ENCODE results near the gene CDC45.

Gene CDC45

DNA sequence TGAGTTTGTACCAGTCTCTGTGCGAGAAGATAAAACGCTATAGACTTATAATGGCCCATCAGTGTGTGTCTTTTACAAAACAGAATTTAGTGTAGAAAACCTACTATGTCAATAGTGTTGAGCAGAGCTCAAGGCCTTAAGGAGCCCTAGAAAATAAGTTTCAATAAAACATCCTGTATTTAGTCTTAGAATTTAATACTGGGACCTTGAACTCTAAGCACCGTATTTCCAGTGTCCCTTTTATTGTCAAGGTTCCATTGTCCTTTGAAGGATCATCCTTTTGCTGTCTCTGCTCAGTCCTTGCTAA is 16.6 kb downstream of the CDC45 start:
- no peak for DNase-seq

DNA sequence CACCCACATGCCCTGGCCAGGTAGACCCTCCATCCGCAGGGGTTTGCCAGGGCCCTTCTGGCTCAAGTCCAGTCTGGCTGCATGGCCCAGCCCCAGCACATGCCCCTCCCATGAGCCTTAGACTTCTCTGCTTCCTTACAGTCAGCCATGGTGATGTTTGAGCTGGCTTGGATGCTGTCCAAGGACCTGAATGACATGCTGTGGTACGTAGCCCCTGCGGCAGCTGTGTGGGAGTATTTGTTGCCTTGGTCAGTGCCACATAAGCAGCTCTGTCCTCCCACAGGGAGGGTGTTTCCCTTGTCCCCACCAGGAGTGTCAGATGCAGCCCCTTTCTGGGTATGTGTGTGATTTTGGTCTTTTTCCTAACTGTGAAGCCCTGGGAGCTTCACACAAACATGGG is 17.5 kb downstream of the CDC45 start:
- no peak for DNase-seq

DNA sequence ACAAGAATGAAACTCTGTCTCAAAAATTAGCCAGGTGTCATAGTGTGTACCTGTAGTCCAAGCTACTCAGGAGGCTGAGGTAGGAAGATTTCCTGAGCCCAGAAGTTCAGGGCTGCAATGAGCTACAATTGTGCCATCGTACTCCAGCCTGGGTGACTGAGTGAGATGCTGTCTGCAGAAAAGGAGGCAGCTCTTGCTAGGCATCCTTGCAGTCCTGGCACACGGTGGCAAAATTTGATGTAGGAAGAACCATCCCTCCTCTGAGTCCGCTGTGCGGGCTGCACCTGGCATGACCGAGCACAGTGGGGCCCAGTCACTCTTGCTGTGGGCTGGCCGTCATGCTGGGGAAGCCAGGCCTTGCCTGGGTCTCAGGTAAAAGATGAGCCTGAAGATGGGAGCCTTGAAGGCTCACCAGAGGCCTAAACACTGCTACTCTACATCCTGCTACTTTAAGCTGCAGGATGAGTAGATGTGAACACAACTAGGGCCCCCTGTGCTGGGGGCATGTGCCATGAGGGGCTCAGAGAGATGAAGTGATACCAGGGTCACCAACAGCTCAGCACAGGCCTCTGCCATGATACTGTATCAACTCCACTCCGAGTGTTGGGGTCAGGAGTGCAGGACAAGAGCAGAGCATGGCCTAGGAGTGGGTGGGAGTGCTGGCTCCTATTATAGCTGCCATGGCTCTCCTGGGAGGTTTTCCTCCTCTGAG is 18.6 kb downstream of the CDC45 start:
- no peak for DNase-seq

DNA sequence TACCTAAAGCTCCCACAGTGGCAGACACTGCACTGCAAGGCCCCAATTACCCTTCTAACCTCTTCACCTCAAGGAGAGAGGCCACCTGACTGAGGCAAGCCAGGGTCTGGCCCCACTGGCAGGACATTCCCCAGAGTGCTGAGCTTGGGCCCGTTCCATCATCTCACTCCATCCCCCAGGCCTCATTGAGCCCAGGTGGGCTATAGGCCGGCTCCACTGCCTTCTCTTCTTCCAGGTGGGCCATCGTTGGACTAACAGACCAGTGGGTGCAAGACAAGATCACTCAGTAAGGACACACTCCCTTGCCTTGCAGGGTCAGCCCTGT is 19.1 kb downstream of the CDC45 start:
- no peak for DNase-seq

DNA sequence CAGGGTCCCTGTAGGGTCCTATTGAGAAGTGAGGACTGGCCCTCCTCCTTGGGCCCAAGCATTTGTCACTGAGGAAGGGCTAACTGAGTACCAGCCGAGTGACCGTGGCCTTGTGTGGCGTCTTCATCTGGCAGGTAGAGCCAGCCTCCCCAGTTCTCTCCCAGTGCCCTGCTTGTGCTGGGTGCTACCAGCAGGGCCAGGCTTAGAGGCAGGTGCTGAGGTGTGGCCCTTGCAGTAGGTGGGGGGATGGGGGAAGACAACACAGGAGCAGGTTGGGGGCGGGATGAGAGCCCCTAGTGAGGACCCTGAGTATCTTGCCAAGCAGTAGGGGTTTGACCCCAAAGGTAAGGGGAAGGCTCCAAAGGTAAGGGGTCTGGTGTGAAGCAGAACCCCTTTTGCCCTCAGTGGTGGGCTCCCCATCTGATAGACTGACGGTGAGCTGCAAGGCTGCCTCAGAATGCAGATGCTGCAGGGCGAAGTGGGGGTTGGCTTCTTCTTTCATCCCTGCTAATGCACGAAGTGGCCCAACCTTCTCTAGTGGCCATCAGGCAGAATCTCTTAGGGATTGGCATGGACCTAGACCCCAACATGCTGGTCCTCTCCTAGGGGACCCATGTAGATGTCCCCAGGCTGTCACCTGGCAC is 19.6 kb downstream of the CDC45 start:
- DNase-seq = no peak

DNA sequence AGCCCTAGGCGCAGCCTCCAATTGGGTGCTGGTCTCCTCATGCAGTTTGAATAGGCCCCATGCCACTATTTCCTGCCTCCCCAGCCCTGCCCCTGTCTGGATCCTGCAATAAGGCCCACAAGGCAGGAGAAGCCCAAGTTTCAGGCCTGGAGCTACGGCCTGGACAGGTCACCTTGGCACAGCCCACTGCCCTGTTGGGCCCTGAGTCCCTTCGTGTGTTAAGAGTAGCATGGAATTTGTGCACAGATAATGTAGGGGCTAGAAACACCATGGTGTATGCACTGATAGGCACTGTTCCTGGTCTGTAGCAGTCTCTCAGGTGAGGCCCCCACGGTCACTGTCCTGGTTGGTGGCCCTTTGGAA is 20.1 kb downstream of the CDC45 start:
- DNase-seq = no peak

DNA sequence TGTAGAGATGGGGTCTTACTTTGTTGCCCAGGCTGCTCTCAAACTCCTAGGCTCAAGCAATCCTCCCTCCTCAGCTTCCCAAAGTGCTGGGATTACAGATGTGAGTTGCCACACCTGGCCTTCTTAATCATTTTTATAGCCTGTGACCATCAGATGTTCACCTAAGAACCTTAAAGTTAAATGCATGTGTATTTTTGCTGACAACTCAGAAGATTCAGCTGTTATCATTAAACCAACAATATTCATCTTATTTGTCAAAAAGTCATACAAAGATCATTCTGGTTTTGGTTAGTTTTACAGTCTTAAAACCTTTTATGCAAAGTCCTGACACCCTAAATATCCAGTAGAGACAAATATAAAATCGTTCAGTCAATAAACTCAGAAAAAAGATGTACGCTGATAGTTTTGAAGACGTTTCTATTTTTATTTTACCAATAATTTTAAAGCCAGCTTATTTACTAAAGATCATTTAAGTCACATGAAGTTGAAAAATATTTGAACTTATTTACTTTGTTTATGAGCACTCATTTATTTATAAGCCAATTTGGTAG is 22.3 kb downstream of the CDC45 start:
- no peak for DNase-seq

DNA sequence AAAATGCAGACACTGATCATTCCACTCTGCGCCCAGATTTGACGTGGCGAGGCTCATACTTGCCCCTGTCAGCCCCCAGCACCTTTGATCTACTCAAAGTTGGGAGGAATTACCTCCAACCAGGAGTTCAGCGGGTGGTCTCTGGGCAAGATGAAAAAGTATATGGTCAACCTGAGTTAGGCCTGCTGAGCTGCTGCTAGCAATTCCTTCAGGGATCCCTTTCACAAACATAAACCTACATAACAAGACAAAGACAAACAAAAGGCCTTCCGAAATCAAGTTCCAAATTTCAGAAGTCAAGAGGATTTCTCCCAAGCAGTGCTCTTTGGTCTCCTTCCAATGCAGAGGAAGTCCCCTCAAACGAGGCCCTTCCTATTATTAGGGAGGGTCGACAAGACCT is 23.6 kb downstream of the CDC45 start:
- DNase-seq = no peak

DNA sequence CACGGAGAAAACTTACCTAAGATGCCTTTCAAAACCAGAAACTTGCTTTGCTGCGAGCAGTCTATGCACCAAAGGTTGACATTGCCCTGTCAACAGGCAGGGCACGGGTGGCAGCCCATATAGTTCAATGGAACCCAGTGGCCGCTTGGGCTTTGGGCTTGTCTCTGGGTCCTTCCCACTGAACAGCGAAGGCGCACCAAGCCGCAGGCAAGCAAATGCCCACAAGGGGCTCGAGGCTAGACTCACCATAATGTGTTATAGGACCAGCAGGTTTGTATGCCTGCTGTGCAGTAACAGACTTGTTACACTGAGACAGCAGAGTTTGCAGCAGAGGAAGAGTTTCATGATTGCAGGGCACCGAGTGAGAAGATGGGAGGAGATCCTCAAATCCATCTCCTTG is 24.1 kb downstream of the CDC45 start:
- DNase-seq = no peak

DNA sequence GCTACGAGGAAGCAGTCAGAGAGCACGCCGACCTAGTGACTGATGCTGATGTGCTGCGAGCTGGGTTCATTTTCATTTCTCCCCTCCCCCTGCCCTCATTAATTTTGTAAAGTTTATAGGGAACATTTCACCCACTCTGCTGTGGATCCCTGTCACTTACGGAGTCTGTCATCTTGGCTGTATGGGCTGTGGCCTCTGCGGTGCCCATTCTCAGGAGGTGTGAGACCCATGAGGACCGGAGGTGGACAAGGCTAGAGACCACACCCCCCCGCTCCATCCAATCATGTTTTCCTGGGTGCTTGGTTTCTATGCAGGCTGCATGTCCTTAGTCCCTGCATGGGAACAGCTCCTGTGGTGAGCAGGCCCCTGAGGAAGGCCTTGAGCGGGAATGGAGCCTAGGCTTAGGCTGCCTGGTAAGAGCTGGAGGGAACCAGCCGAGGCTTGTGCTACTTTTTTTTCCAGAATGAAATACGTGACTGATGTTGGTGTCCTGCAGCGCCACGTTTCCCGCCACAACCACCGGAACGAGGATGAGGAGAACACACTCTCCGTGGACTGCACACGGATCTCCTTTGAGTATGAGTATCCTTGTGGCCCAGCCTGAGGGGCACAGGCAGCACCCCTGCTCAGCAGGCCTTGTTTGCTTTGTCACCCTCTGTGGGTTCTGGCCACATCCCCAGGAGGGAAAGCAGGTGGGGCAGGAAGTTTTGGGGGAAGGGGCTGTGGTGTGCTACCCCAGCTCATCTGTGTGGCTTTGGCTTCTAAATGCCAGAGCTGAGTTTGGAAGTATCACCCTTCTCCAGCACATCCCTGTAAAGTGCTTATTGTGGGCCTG is 25.4 kb downstream of the CDC45 start:
- no peak for DNase-seq

DNA sequence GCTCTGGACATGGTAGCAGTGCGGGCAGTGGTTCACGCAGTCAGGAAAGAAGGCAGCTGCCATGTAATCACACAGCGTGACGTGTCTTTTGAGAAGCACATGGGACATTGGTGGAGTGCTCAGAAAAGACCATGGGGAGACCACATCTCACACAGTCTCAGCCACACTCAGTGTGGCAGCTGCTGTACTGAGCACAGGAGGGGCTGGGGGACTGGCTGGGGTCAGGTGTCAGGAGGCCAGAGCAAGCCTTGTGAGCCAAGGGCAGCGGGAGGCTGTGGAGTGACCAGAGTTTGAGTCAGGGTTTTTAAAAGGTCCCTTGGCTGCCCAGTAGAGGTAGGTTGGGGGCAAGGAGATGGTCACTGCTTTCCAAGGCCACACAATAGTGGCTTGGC is 26.0 kb downstream of the CDC45 start:
- no peak for DNase-seq

DNA sequence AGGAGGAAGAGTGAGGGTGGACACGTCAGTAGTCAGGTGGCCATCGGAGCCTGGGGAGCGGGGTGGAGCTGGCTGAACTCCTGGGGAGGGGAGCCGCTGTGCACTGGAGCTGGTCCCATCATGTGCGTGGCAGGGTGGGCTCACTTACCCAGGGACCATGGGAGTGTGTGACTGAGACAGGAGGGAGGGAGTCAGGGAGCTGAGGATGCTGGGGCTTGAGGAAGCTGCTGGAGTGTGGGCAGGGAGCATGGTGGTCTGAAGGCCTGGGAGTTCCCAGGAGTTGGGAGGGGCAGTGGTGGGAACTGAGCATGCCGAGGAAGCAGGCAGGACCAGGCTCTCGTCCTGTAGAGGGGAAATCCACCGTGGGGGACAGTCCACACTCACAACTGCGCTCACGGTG is 26.5 kb downstream of the CDC45 start:
- no peak for DNase-seq

DNA sequence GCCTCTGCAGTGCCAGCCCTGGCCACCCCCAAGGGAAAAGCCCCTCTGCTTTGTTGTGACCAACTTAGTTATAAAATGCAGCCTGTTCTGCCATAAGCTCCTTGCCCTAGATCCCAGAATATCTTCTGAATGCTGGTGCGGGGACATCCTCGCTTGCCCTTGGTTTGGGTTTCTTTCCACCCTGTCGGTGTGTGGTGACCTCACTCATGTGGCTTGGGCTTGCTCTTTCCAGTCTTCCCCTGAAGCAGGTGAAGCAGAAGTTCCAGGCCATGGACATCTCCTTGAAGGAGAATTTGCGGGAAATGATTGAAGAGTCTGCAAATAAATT is 27.8 kb downstream of the CDC45 start:
- no peak for DNase-seq

DNA sequence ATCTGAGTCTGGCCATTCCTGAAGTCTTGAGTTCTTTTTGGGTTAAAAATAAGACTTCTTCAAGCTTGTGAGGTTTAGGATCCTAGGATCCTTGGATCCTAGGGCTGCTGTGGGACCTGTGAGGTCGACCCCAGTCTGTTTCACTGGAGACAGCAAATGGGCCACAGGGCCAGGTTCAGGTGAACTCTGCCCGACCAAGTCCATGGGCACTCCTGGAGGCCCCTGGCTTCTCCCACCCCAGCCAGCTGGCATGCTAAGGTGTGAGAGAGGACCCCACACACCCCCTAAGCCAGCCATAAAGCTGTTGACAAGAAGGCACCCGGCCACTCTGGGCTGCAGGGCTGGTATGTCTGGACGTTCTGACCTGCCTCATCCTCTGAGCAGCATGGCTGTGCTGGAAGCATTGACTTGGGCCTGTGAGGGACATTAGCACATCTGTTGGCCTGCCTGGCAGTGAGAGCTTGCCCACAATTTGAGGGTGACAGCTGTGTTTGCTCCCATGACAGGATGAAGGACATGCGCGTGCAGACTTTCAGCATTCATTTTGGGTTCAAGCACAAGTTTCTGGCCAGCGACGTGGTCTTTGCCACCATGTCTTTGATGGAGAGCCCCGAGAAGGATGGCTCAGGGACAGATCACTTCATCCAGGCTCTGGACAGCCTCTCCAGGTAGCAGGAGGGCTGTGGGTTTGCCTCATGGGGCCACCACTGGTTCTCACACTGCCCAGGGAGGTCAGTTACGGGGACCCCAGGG is 28.5 kb downstream of the CDC45 start:
- DNase-seq = no peak

DNA sequence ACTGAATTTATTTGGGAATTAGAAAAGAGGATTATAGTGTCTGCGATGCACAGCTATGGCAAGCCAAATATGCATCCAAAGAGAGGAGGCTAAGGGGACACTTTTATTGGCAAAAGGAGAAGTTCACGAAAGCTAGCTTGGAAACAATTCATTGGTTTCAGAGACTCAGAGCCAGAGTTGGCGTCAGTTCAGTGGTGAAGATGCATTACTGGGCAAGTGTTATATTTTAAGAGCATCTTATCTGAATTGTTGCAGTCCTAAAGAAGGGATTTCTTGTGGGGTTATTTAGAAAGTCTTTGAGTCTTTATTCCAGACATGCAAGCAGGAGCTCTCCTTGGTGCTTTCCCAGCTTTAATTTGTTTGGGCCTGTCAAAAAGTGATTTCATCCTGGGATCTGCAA is 29.5 kb downstream of the CDC45 start:
- no peak for DNase-seq

DNA sequence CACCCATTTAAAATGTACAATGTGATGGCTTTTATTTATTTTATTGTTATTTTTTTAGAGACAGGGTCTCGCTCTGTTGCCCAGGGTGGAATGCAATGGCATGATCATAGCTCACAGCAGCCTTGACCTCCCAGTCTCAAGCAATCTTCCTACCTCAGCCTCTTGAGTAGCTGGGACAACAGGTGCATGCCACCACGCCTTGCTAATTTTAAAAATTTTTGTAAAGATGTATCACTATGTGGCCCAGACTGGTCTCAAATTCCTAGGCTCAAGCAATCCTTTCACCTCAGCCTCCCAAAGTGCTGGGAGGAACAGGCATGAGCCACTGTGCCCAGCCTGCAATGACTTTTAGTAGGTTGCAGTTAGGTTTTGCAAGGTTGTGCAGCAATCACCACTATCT is 30.2 kb downstream of the CDC45 start:
- DNase-seq = no peak

DNA sequence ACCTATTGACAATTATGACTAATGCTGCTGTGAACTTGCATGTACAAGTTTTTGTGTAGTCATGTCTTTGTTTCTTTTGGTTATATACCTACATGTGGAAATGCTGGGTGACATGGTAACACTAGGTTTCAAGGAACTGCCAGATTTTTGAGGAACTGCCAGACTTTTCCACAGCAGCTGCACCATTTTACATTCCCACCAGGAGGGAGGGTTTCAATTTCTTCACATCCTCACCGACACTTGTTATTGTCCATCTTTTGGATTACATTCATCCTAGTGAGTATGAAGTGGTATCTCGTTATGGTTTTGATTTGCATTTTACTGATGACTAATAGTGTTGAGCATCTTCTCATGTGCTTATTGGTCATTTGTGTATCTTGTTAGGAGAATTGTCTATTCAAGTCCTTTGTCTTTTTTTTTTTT is 31.2 kb downstream of the CDC45 start:
- no peak for DNase-seq

DNA sequence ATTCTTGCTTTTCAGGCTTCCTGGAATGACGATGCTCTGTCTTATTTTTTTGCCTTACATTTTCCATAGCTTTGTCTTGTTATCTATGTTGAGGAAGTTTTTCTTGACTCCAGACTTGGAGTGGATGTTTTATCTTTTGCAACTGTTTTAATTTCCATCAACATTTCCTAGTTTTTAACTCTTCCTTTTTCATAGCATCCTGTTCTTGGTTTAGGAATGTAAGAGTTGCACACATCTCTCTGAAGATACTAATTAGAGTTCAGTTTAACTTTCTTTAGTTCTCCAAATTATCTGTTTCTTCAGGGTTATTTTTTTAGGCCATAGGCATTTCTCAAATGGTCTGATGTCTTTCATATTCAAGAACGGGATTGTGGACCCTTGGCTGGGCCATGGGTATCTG is 34.1 kb downstream of the CDC45 start:
- no peak for DNase-seq

DNA sequence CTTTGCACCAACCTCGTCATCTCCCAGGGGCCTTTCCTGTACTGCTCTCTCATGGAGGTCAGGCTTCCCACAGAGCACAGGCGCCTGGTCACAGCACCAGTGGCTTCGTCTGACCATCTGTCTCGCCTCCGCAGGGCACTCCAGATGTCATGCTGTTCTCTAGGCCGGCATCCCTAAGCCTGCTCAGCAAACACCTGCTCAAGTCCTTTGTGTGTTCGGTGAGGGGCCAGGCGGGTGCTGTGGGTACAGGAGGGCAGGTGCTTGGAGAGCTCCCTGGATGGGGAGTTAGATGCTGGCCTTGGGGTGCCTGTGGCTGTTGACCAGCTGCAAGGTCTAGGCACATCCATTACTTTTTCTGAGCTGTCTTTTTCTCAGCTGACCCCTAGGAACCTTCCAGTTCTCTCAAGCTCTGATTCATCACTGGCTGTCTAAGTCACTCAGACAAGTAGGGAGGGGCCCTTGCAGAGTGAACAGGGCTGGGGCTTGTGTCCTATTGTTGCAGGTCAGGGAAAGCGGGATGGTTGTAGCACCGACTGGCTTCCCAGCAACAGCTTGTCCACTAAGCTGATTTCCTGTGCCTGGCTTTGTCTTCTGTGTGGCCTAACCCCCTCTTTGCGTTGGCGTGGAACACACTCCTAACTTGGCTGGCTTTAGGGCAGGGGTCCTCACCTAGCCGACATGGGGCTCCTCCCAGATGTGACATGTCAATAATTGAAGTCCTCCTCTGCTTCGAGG is 35.3 kb downstream of the CDC45 start:
- DNase-seq = no peak

DNA sequence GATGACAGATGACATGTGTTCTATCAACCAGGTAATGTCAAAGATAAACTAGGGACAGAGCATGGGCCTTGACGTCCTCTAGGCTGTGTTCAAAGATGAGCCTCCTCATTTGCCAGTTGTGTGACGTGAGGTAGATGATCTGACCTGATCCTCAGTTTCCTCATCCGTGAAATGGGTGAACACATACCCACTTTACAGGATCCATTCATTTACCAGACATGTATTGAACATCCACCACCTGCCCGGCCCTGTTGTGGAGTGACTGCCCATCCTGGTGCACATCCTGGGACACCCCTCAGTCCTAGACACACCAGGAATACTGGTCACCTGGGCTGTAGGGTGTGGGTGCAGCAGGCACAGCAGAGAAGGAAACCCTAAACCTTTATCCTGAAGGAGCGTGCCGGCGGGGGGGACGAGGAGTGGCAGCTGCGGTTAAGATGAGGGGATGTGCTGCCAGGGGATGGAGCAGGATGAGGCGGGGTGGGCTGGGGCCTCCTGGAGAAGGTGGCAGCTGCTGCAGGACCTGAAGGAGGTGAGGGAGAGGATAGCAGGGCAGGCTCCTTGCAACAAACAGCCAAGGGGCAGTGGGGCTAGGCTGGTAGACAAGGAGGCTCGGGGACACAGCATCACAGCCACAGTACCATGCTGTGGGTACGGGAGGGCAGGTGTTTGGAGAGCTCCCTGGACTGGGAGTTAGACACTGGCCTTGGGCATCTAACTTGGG is 36.1 kb downstream of the CDC45 start:
- no peak for DNase-seq

DNA sequence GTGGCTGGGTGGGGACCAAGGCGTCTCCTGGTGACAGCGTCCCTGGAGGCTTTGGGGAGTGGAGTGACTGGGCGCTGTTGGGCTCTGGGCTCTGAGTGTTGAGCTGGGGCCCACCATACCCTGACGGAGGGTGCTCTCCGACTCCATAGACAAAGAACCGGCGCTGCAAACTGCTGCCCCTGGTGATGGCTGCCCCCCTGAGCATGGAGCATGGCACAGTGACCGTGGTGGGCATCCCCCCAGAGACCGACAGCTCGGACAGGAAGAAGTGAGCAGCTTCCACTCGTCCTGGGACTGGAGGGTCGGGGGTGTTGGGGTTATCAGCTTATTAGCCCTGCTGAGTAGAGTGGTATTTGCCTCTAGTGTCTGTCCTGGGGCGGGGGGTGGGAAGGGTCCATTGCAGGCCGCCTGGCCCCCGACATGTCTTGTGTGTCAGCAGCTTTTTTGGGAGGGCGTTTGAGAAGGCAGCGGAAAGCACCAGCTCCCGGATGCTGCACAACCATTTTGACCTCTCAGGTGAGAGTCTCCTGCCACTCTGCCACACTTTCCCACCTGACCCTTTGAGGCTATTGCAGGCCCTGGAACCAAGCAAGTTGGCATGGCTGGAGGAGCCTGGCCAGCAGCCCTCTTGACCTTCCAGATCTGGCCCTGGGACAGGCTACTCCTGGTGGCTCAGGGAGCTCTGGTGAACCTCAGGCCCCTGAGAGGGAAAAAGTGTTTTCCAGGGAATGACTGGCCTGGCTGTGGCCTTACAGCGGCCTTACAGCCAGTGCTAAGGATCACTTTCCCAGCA is 36.9 kb downstream of the CDC45 start:
- DNase-seq = no peak

DNA sequence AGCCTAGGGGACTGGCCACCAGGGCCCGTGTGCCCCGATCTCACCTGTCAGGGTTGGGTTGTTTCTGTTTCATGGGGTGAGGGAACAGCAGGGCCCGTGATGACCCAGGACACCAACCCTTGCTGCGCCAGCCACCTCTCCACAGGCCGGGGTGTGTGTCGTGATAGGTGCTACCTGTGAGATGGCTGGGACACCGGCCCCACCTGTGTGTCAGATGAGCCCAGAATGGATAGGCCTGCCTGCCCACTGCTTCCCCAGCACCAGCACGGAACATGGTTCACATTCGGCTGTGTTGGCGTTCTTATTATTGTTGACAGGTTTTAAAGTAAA is 37.4 kb downstream of the CDC45 start:
- DNase-seq = no peak
